CD4-positive, alpha-beta T cell treated with Interleukin-2 at 100 ng/mL for 4 hours (primary cell): ENCODE data around the gene ACTA1.
A peak's percentile ranks its signal among the peaks of the same experiment; 100 is the strongest.
"Not testable (repeated sequence)": the region's sequence is repeated elsewhere in the genome, so short reads cannot be mapped to it uniquely, and the experiment has no call there.

Source experiments
- DNase-seq: peaks from one replicate; pipeline ENCODE4 v3.0.0-alpha.2; 2020; ENCODE audit warnings: low spot score

ACTA1 gene

DNA sequence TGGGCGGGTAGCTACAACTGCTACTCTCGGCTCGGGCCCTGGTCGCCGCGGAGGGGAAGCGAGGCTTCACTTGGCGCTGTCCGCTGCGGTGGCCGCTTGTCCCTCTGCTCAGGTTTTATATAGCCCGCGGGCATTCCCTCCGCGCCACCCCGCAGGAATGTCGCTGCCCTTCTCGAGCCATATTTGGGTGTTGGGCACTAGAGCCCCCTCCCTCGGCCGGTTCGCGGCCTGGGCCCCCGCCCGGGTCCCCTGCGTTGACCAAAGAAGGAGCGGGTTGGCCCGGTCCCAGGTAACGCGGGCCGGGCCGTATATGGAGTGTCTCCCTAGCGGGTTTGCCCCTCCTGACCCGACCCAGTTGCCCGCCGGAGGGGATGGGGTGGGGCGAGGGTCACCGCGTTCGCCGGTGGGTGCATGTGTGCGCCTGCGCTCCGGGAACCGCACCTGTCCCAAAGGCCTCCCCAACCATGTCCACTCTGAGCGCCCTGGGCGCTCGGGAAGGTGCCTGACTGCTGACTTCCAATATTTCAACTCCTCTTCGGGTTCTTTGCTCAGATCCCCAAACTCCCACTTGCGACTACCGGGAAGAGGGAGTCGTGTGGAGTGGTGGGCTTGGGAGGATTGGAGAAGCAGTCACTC is at the start of gene ACTA1:
Gene ACTA1 (minus strand): TSS at position 90 of the 636 bp plus-strand sequence. CDS start 979 bp downstream, outside the sequence.
- no peak for DNase-seq

GRCh38 chr1:229482511-229482910 is 48.6 kb upstream of the ACTA1 start:
- no peak for DNase-seq

DNA sequence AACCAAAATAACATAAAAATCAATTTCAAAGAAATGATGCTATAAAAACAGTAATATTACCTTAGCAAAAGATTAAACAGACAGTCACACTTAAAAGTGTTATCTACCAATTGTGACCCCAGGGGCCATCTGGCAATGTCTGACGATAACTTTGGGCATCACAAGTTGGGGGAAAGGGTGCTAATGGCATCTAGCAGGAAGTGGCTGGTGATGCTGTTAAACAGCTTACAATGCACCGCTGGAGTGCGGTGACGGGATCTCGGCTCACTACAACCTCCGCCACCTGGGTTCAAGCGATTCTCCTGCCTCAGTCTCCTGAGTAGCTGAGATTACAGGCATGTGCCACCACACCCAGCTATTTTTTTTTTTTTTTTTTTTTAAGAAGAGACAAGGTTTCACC is 46.6 kb upstream of the ACTA1 start:
- no peak for DNase-seq

- no peak for DNase-seq
Measured at GRCh38 chr1:229479660-229480399, 45.9 kb upstream of the ACTA1 start.

GRCh38 chr1:229478852-229479251 is 45.0 kb upstream of the ACTA1 start:
- DNase-seq = no peak

GRCh38 chr1:229475859-229476258 is 42.0 kb upstream of the ACTA1 start:
- not testable (repeated sequence) for DNase-seq

GRCh38 chr1:229474509-229474908 is 40.6 kb upstream of the ACTA1 start:
- no peak for DNase-seq

DNA sequence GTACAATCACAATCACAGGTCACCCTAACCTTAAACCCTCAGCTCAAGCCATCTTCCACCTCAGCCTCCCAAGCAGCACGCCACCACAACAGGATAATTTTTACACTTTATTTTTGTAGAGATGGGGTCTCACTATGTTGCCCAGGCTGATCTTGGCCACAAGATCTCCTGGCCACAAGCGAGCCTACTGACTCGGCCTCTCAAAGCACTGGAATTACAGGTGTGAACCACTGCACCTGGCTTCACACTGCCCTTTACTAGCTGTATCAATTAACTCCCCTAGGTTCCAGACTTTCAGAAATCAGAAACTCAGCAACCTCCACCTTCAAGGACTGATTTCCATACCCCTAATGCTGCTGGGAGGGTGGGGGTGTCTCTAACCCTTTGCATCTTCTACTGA is 37.3 kb upstream of the ACTA1 start:
- no peak for DNase-seq

DNA sequence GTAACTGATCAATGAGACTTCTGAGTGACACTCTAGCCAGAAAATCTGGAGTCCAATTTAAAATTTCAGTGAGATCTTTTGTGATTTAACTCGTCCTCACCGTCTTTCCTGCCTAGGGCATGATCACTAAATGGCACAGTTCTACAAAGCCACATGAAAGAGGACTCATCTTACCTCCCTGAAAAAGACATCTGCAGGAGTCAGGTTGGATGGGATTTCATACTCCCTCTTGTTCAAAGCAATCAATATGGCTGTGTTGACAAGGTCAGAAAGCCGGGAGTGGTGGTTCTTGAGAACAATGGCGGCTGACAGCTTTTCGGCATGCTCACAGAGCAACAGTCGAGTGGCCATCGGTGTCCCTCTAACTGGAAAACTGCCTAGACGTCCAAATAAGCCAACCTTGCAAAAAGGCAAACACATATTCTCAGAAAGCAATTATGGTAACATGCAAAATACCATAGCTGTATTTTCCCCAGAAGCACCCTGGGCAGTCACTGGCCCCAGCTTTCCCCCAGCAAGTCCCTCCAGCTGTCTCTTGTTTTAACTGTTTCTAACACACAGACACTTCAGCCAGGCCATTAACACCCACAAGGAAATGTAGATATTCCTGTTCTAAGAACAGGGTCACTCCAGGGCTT is 36.6 kb upstream of the ACTA1 start:
- no peak for DNase-seq

DNA sequence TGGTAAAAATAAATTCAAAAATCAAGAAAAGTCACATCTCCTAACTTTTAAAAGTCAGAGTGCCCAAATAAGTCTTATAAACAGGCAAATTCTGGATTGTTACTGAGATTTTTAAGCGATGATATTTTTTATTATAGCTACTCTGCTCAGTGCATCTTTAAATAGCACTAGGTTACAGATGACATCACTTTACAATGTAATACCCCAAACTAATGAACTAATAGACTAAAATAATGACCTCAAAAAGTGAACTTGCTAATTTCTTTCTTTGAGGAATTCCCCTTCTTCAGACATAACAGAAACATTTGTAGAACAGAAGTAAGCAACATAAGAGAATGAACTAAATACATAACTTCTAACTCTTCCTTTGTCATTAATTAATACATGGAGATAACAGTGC is 33.0 kb upstream of the ACTA1 start:
- no peak for DNase-seq

GRCh38 chr1:229464672-229465071 is 30.8 kb upstream of the ACTA1 start:
- DNase-seq = no peak

GRCh38 chr1:229461032-229461668 is 27.3 kb upstream of the ACTA1 start:
- DNase-seq = no peak

- DNase-seq = no peak
Measured at GRCh38 chr1:229459815-229460214, 25.9 kb upstream of the ACTA1 start.

- no peak for DNase-seq
Measured at GRCh38 chr1:229457436-229457835, 23.5 kb upstream of the ACTA1 start.

GRCh38 chr1:229456016-229456415 is 22.1 kb upstream of the ACTA1 start:
- no peak for DNase-seq

DNA sequence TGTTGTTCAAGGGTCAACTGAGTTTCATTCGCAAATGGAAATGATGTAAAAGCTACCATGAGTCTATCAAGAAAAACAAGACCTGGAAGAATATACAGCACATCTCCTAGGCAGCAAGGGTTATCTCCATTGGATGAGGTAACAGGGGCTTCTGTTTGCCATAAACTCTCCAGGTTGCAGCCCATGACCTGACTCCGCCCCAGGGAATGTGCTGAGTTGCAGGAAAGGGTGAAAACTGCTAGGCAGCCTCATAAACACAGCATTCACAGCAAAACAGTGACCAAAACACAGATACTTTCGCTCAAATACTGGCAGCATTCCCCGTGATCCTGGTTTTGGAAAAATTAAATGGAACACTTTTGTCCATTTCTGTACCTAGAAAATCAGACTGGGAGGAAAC is 20.2 kb upstream of the ACTA1 start:
- DNase-seq = no peak

- peak; percentile 3 for DNase-seq
Measured at GRCh38 chr1:229452956-229453801, 19.3 kb upstream of the ACTA1 start.

DNA sequence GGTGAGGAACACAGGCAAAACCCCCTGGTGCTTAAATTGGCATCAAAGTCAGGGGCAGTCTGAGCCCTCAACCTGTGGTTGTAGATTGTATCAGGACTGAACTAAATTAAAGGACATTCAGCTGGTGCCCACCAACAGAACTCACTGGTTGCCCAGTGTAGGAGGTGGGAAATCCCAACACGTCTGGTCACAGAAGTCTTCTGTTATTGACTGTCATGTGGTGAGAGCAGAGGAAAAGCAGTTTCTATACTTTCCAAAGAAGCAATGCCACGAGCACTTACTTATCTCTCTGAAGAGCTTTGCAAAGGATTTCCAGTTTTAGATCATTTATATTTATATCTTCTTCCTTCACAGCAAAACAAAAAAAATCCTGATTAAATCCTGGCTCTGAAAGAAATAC is 15.0 kb upstream of the ACTA1 start:
- no peak for DNase-seq

GRCh38 chr1:229448354-229448753 is 14.5 kb upstream of the ACTA1 start:
- no peak for DNase-seq

GRCh38 chr1:229447809-229448252 is 13.9 kb upstream of the ACTA1 start:
- DNase-seq = no peak

GRCh38 chr1:229445828-229446227 is 11.9 kb upstream of the ACTA1 start:
- no peak for DNase-seq
